Activated naive CD4-positive, alpha-beta T cell treated with anti-CD3 and anti-CD28 coated beads, Interleukin-2, amount 10 ng/mL, durations not matched to agents 7 days and 5 days (primary cell): ENCODE results near the gene DYNLT5.
"Not testable (repeated sequence)": the region's sequence is repeated elsewhere in the genome, so short reads cannot be mapped to it uniquely, and the experiment has no call there.

Experiments
- CTCF ChIA-PET: fragments of 350-600 bp; sonication (Branson Sonifier 250); formaldehyde crosslinking; loops from one replicate; lab custom pipeline; 2021; ENCODE audit warnings: antibody characterized with exemption; lab: Charles Lee
- DNase-seq: peaks from one replicate; pipeline ENCODE4 v3.0.0-alpha.2; 2020
- H3K27ac Mint-ChIP-seq: one replicate; pipeline ENCODE4 v1.8.0; 2021; ENCODE audit warnings: mild to moderate bottlenecking, moderate library complexity, mixed read lengths
- H3K27me3 Mint-ChIP-seq: one replicate; pipeline ENCODE4 v1.8.0; 2021; ENCODE audit warnings: mild to moderate bottlenecking, mixed read lengths
- H3K36me3 Mint-ChIP-seq: one replicate; pipeline ENCODE4 v1.8.0; 2021; ENCODE audit warnings: mixed read lengths
- H3K4me1 Mint-ChIP-seq: one replicate; pipeline ENCODE4 v1.8.0; 2021; ENCODE audit warnings: mixed read lengths
- H3K4me3 Mint-ChIP-seq: one replicate; pipeline ENCODE4 v1.8.0; 2021; ENCODE audit warnings: mild to moderate bottlenecking, moderate library complexity, mixed read lengths
- H3K9me3 Mint-ChIP-seq: one replicate; pipeline ENCODE4 v1.8.0; 2021; ENCODE audit warnings: mixed read lengths

DYNLT5 gene

GRCh38 chr1:66752000-66752592 lies at the start of gene DYNLT5:
DYNLT5 (plus strand) TSS chr1:66752459; CDS start chr1:66754659, 2,200 bp downstream.
- Mint-ChIP-seq H3K4me1 (peaks cover 19% of the 10 kb centered on the region), H3K9me3 (no peaks in the 10 kb centered on the region), H3K27ac (no peak within 1 kb of the TSS), H3K27me3 (peaks cover 41% of the 10 kb centered on the region), H3K36me3 (no peaks in the 10 kb centered on the region), H3K4me3 (peak within 1 kb of the TSS; percentile 40)
- DNase-seq, result no peak
- CTCF ChIA-PET, result interaction anchor here (1.2 kb wide), 1 partner anchor 27 kb away, joined by 6 read pairs; no protein-coding TSS in a partner anchor

GRCh38 chr1:66704177-66704875 lies 47.9 kb upstream of the DYNLT5 start:
- H3K4me3 Mint-ChIP-seq, result no peak overlapping the region
- no peak for DNase-seq
- no peaks in the 10 kb centered on the region for H3K27me3 Mint-ChIP-seq
- H3K27ac Mint-ChIP-seq, result no peak overlapping the region
- H3K9me3 Mint-ChIP-seq, result no peaks in the 10 kb centered on the region
- no peaks in the 10 kb centered on the region for H3K36me3 Mint-ChIP-seq
- H3K4me1 Mint-ChIP-seq, result no peaks in the 10 kb centered on the region
- CTCF ChIA-PET, result no interaction called here

GRCh38 chr1:66705110-66705509 lies 47.1 kb upstream of the DYNLT5 start:
- DNase-seq, result no peak
- H3K4me3 Mint-ChIP-seq, result no peak overlapping the region
- no peaks in the 10 kb centered on the region for H3K9me3 Mint-ChIP-seq

GRCh38 chr1:66711420-66711819 lies 40.8 kb upstream of the DYNLT5 start:
- no peak overlapping the region for H3K4me3 Mint-ChIP-seq
- CTCF ChIA-PET, result no interaction called here
- H3K27ac Mint-ChIP-seq, result no peak overlapping the region
- H3K27me3 Mint-ChIP-seq, result peaks cover 4% of the 10 kb centered on the region
- H3K36me3 Mint-ChIP-seq, result no peaks in the 10 kb centered on the region
- H3K4me1 Mint-ChIP-seq, result no peaks in the 10 kb centered on the region
- H3K9me3 Mint-ChIP-seq, result no peaks in the 10 kb centered on the region
- DNase-seq, result no peak

More at GRCh38 chr1:66705110-66705509, 47.1 kb upstream of the DYNLT5 start:
- Mint-ChIP-seq H3K27ac (no peak overlapping the region), H3K27me3 (no peaks in the 10 kb centered on the region), H3K36me3 (no peaks in the 10 kb centered on the region), H3K4me1 (no peaks in the 10 kb centered on the region)
- CTCF ChIA-PET, result no interaction called here

- peaks cover 4% of the 10 kb centered on the region for H3K27me3 Mint-ChIP-seq
- H3K36me3 Mint-ChIP-seq, result no peaks in the 10 kb centered on the region
- no peaks in the 10 kb centered on the region for H3K9me3 Mint-ChIP-seq
- H3K4me1 Mint-ChIP-seq, result no peaks in the 10 kb centered on the region
- H3K4me3 Mint-ChIP-seq, result no peak overlapping the region
- no peak for DNase-seq
- CTCF ChIA-PET, result no interaction called here
- no peak overlapping the region for H3K27ac Mint-ChIP-seq
Observed at GRCh38 chr1:66712839-66713238, 39.4 kb upstream of the DYNLT5 start.

- Mint-ChIP-seq H3K4me1 (peaks cover 8% of the 10 kb centered on the region), H3K9me3 (no peaks in the 10 kb centered on the region), H3K4me3 (no peak overlapping the region), H3K27me3 (peaks cover 4% of the 10 kb centered on the region), H3K36me3 (no peaks in the 10 kb centered on the region), H3K27ac (no peak overlapping the region)
- CTCF ChIA-PET, result no interaction called here
- no peak for DNase-seq
Observed at GRCh38 chr1:66723985-66724384, 28.3 kb upstream of the DYNLT5 start.

GRCh38 chr1:66725885-66726665 lies 26.2 kb upstream of the DYNLT5 start:
- no peaks in the 10 kb centered on the region for H3K9me3 Mint-ChIP-seq
- H3K36me3 Mint-ChIP-seq, result no peaks in the 10 kb centered on the region
- peaks cover 4% of the 10 kb centered on the region for H3K27me3 Mint-ChIP-seq
- no peak overlapping the region for H3K27ac Mint-ChIP-seq
- no peak overlapping the region for H3K4me3 Mint-ChIP-seq
- DNase-seq, result peak; percentile 64
- CTCF ChIA-PET, result interaction anchor here (0.5 to 2.4 kb wide), 18 partner anchors 10 to 1831 kb away, joined by 3 to 13 read pairs (median 4); partner anchors contain the start of genes DYNLT5 and SLC35D1
- peaks cover 15% of the 10 kb centered on the region for H3K4me1 Mint-ChIP-seq

- DNase-seq, result no peak
- peaks cover 24% of the 10 kb centered on the region for H3K4me1 Mint-ChIP-seq
- no peaks in the 10 kb centered on the region for H3K27me3 Mint-ChIP-seq
- no peak overlapping the region for H3K4me3 Mint-ChIP-seq
- no peaks in the 10 kb centered on the region for H3K36me3 Mint-ChIP-seq
- CTCF ChIA-PET, result interaction anchor here (0.7 to 2.4 kb wide), 2 partner anchors 11 kb away, joined by 3 to 13 read pairs; no protein-coding TSS in a partner anchor
- H3K27ac Mint-ChIP-seq, result no peak overlapping the region
- no peaks in the 10 kb centered on the region for H3K9me3 Mint-ChIP-seq
Observed at GRCh38 chr1:66728021-66728420, 24.2 kb upstream of the DYNLT5 start.

- H3K27me3 Mint-ChIP-seq, H3K36me3 Mint-ChIP-seq, H3K4me3 Mint-ChIP-seq, DNase-seq, H3K9me3 Mint-ChIP-seq: not testable (repeated sequence)
- peak overlapping the region; percentile 13 for H3K27ac Mint-ChIP-seq
- peaks cover 25% of the 10 kb centered on the region for H3K4me1 Mint-ChIP-seq
- CTCF ChIA-PET, result interaction anchor here (0.7 kb wide), 1 partner anchor 12 kb away, joined by 3 read pairs; no protein-coding TSS in a partner anchor
Observed at GRCh38 chr1:66728716-66729115, 23.5 kb upstream of the DYNLT5 start.

GRCh38 chr1:66729119-66729518 lies 23.1 kb upstream of the DYNLT5 start:
- Mint-ChIP-seq H3K9me3 (no peaks in the 10 kb centered on the region), H3K36me3 (no peaks in the 10 kb centered on the region), H3K4me3 (no peak overlapping the region), H3K4me1 (peaks cover 25% of the 10 kb centered on the region), H3K27ac (peak overlapping the region; percentile 13), H3K27me3 (no peaks in the 10 kb centered on the region)
- CTCF ChIA-PET, result interaction anchor here (1.4 kb wide), 1 partner anchor 36 kb away, joined by 4 read pairs; no protein-coding TSS in a partner anchor
- peak; percentile 47 for DNase-seq

GRCh38 chr1:66729523-66729922 lies 22.7 kb upstream of the DYNLT5 start:
- CTCF ChIA-PET, result interaction anchor here (1.4 kb wide), 1 partner anchor 36 kb away, joined by 4 read pairs; no protein-coding TSS in a partner anchor
- DNase-seq, result no peak
- Mint-ChIP-seq H3K27me3 (no peaks in the 10 kb centered on the region), H3K4me1 (peaks cover 25% of the 10 kb centered on the region), H3K27ac (no peak overlapping the region), H3K9me3 (no peaks in the 10 kb centered on the region), H3K4me3 (no peak overlapping the region), H3K36me3 (no peaks in the 10 kb centered on the region)

GRCh38 chr1:66730462-66730861 lies 21.8 kb upstream of the DYNLT5 start:
- CTCF ChIA-PET, result interaction anchor here (0.5 to 1.4 kb wide), 2 partner anchors 12 to 35 kb away, joined by 4 read pairs; no protein-coding TSS in a partner anchor
- Mint-ChIP-seq H3K4me3 (no peak overlapping the region), H3K4me1 (peaks cover 25% of the 10 kb centered on the region), H3K27ac (no peak overlapping the region), H3K27me3 (no peaks in the 10 kb centered on the region), H3K9me3 (no peaks in the 10 kb centered on the region), H3K36me3 (no peaks in the 10 kb centered on the region)
- DNase-seq, result no peak

- H3K27me3 Mint-ChIP-seq, result no peaks in the 10 kb centered on the region
- no peak overlapping the region for H3K4me3 Mint-ChIP-seq
- H3K9me3 Mint-ChIP-seq, result no peaks in the 10 kb centered on the region
- CTCF ChIA-PET, result interaction anchor here (1.6 to 1.7 kb wide), 2 partner anchors 34 to 285 kb away, joined by 6 to 7 read pairs; no protein-coding TSS in a partner anchor
- H3K27ac Mint-ChIP-seq, result no peak overlapping the region
- H3K4me1 Mint-ChIP-seq, result peaks cover 23% of the 10 kb centered on the region
- DNase-seq, result no peak
- no peaks in the 10 kb centered on the region for H3K36me3 Mint-ChIP-seq
Observed at GRCh38 chr1:66731170-66731865, 20.9 kb upstream of the DYNLT5 start.
